Osteocyte (in vitro differentiated cells): ENCODE measurements around the gene AP5Z1. TPM values are rescaled to one million over a fixed set of nuclear protein-coding genes. Genes with fewer than 3 reads are reported as not detected.
"Not testable (repeated sequence)": the region's sequence is repeated elsewhere in the genome, so short reads cannot be mapped to it uniquely, and the experiment has no call there.

ENCODE experiments used
- DNase-seq: peaks from one replicate; pipeline ENCODE4 v3.0.0; 2021; ENCODE audit warnings: mixed read lengths; ENCODE audit not compliant: unreplicated experiment; ENCODE audit errors: extremely low spot score
- H3K27ac Mint-ChIP-seq: one replicate; pipeline ENCODE4 v1.8.0; 2021; ENCODE audit warnings: mild to moderate bottlenecking, mixed read lengths; ENCODE audit not compliant: unreplicated experiment
- H3K27me3 Mint-ChIP-seq: one replicate; pipeline ENCODE4 v1.8.0; 2021; ENCODE audit warnings: mixed read lengths; ENCODE audit not compliant: unreplicated experiment
- H3K36me3 Mint-ChIP-seq: one replicate; pipeline ENCODE4 v1.8.0; 2021; ENCODE audit warnings: mixed read lengths; ENCODE audit not compliant: unreplicated experiment
- H3K4me1 Mint-ChIP-seq: one replicate; pipeline ENCODE4 v1.8.0; 2021; ENCODE audit warnings: mixed read lengths; ENCODE audit not compliant: unreplicated experiment
- H3K4me3 Mint-ChIP-seq: one replicate; pipeline ENCODE4 v1.8.0; 2021; ENCODE audit warnings: mild to moderate bottlenecking, moderate library complexity, mixed read lengths; ENCODE audit not compliant: unreplicated experiment
- H3K9me3 Mint-ChIP-seq: one replicate; pipeline ENCODE4 v1.8.0; 2021; ENCODE audit warnings: mixed read lengths; ENCODE audit not compliant: unreplicated experiment
- total RNA-seq: library from RNA; stranded (reverse); gene quantifications from 2 replicates; pipeline ENCODE4 v1.2.1, GENCODE V29; 2021
- TF ChIP-seq, protein P1 (sequence below): fragments of 200-600 bp; sonication (generic); IDR thresholded peaks from 2 replicates; pipeline ENCODE4 v1.5.0; 2021; ENCODE audit warnings: antibody characterized with exemption, mild to moderate bottlenecking, moderate library complexity

AP5Z1 gene
- total RNA-seq, 1 donor from 2014 or later = 50.2 TPM

DNA sequence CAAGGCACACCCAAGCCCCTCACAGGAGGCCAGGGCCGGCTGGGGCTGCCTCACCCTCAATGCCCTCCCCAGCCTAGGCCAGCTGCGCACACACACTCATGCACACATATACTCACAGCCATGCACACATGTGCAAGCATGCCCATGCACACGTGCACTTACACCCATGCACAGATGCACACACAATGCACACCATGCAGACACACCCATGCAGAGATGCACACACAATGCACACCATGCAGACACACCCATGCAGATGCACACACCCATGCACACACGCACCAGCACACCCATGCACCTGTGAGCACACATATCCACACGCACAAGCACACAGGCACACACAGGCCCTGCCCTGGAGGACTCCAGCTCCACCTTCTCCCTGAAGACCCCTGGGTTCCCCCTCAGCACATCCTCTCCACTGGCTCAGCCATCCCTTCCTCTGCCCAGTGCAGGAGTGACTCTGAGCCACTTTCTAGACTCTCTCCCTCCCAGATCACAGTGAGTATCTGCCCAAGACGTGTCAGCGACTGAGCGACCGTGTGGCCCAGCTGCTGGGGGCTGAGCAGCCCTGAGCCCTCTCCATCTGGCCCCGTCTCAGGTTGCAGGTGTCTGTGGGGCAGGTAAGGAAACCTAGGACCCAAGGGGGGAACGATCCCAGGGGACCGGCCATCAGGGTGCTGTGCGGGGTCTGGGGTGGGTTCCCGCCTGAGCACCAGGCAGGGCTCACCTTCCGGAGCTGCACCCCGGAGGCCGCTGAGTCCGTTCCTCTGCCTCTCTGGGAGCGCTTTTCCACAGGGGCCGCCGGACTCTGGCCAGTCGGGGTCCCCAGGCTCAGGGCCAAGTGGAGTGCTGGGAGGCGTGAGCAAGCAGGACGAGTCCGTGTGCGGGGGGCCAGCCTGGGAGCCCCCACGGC lies 25.8 kb downstream of the AP5Z1 start:
- Mint-ChIP-seq H3K4me3 (no peak overlapping the region), H3K27me3 (no peaks in the 10 kb centered on the region), H3K4me1 (no peaks in the 10 kb centered on the region), H3K27ac (no peak overlapping the region), H3K9me3 (no peaks in the 10 kb centered on the region), H3K36me3 (no peaks in the 10 kb centered on the region)
- TF ChIP-seq, protein P1, sequence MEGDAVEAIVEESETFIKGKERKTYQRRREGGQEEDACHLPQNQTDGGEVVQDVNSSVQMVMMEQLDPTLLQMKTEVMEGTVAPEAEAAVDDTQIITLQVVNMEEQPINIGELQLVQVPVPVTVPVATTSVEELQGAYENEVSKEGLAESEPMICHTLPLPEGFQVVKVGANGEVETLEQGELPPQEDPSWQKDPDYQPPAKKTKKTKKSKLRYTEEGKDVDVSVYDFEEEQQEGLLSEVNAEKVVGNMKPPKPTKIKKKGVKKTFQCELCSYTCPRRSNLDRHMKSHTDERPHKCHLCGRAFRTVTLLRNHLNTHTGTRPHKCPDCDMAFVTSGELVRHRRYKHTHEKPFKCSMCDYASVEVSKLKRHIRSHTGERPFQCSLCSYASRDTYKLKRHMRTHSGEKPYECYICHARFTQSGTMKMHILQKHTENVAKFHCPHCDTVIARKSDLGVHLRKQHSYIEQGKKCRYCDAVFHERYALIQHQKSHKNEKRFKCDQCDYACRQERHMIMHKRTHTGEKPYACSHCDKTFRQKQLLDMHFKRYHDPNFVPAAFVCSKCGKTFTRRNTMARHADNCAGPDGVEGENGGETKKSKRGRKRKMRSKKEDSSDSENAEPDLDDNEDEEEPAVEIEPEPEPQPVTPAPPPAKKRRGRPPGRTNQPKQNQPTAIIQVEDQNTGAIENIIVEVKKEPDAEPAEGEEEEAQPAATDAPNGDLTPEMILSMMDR = no peak
- DNase-seq = no peak

DNA sequence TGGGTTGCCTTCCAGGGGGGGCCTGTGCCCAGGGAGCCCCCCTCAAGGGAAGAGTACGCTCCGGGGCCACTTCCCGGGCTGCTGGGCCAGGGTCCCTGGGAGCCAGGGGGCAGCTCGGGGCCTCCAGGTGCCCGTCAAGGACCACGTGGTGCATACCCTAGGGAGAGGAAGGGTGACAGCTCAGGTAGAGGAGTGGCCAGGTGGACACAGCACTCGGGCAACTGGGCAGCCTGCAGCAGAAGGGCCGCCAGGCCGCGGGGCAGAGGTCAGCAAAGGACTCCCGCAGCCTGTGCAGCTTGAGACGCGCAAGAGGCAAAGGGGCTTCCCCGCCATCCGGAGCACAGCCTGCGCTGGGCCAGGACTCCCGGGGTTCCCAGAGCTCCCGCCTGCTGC lies 26.4 kb downstream of the AP5Z1 start:
- TF ChIP-seq, protein P1 = no peak
- Mint-ChIP-seq H3K36me3 (no peaks in the 10 kb centered on the region), H3K4me1 (no peaks in the 10 kb centered on the region), H3K27ac (no peak overlapping the region), H3K9me3 (no peaks in the 10 kb centered on the region), H3K4me3 (no peak overlapping the region), H3K27me3 (peaks cover 3% of the 10 kb centered on the region)
- DNase-seq = no peak

DNA sequence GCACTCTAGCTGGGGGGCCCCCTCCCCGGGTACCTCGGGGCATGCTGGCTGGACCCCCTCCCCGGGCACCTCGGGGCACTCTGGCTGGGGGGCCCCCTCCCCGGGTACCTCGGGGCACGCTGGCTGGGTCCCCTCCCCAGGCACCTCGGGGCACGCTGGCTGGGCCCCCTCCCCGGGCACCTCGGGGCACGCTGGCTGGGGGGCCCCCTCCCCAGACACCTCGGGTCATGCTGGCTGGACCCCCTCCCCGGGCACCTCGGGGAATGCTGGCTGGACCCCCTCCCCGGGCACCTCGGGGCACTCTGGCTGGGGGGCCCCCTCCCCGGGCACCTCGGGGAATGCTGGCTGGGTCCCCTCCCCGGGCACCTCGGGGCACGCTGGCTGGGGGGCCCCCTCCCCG lies 27.2 kb downstream of the AP5Z1 start:
- DNase-seq, H3K4me3 Mint-ChIP-seq, H3K27me3 Mint-ChIP-seq, H3K27ac Mint-ChIP-seq, H3K4me1 Mint-ChIP-seq, H3K36me3 Mint-ChIP-seq, H3K9me3 Mint-ChIP-seq: not testable (repeated sequence)

DNA sequence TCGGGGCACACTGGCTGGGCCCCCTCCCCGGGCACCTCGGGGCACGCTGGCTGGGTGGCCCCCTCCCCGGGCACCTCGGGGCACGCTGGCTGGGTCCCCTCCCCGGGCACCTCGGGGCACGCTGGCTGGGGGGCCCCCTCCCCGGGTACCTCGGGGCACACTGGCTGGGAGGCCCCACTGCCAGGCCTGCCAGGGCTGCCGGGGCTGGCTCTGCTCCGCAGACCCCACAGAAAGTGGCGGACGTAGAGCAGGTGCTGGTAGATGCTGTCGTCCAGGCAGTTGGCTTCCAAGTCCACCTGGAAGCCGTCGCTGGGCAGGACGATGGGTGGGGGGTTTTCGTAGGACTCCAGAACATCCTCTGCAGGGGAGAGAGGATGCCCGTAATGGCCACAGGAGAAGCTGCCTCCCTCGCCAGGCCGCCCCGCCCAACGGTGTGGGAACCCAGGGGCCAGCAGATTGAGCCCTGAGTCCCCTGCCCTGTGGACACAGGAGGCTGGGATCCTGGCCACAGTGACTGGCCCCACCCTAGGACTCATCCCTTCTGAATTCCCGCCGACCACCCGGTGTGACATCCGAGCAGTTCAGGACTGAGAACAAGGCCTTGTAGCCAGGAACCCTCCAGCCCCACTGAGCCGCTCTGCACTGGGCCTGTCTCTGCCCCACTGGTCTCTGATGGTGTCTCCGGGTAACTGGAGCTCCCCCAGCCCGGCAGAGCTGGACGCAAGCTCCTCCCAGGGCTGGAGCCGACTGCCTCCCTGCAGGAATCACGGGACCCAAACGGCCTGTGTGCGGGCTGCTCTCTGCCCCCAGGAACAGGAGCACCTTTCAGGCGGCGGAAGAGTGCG lies 28.2 kb downstream of the AP5Z1 start:
- TF ChIP-seq, protein P1 = no peak
- no peaks in the 10 kb centered on the region for H3K9me3 Mint-ChIP-seq
- no peak overlapping the region for H3K27ac Mint-ChIP-seq
- H3K4me1 Mint-ChIP-seq = no peaks in the 10 kb centered on the region
- peaks cover 6% of the 10 kb centered on the region for H3K27me3 Mint-ChIP-seq
- H3K4me3 Mint-ChIP-seq = no peak overlapping the region
- DNase-seq = no peak
- H3K36me3 Mint-ChIP-seq = no peaks in the 10 kb centered on the region

DNA sequence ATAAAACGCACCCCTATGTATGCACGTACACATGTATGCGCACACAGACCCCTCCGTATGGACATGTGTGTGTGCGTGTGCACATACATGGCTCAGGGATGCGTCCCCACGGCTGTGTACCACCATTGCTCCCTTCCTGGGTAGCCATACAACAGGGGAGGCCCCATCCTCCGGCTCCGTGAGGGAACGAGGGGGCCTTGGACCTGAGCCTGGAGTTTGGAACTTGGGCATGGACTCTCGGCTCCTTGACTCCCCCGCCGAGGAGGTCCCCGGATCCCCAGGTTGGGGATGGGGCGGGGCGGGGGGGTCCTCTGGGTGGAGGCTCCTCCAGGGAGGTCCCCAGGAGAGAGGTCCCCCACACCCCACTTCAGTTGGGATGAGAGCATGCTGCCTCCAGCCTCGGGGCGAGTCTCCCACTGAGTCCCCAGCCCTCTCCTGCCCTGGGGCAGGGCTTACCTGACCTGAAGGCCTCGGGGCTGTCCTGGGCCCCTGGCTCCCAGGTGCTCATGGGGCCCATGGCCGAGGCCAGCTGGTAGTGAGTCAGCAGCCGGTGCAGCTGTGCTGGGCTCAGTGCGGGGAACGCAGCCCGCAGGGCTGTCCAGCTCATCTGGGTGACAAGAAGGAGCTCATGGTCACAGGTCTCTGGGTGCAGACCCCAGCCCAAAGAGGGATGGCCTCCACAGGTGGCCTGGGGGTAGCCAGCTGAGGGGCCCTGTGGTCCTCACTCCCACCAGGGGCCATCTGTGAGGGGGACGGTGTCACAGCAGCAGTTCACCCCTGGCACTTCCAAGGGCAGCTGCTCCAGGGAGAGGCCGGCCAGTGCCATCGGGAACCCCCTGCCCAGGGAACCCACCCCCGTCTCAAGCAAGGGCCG lies 29.9 kb downstream of the AP5Z1 start:
- Mint-ChIP-seq H3K27ac (no peak overlapping the region), H3K9me3 (no peaks in the 10 kb centered on the region), H3K4me1 (no peaks in the 10 kb centered on the region), H3K27me3 (peaks cover 6% of the 10 kb centered on the region), H3K4me3 (no peak overlapping the region), H3K36me3 (no peaks in the 10 kb centered on the region)
- DNase-seq = no peak
- TF ChIP-seq, protein P1 = no peak
